ENCODE measurements around the gene ENO1.
A peak's percentile ranks its signal among the peaks of the same experiment; 100 is the strongest.
"Not testable (repeated sequence)": the region's sequence is repeated elsewhere in the genome, so short reads cannot be mapped to it uniquely, and the experiment has no call there.

The ENO1 gene

GRCh38 chr1:8841395-8841794 is 37.1 kb downstream of the ENO1 start:
- DNase-seq, result no peak

- no peak for DNase-seq
Observed at GRCh38 chr1:8839990-8840389, 38.5 kb downstream of the ENO1 start.

GRCh38 chr1:8835941-8836643 is 42.4 kb downstream of the ENO1 start:
- no peak for DNase-seq

- no peak for DNase-seq
Observed at GRCh38 chr1:8831340-8831739, 47.1 kb downstream of the ENO1 start.

- not testable (repeated sequence) for DNase-seq
Observed at GRCh38 chr1:8830732-8831131, 47.8 kb downstream of the ENO1 start.

GRCh38 chr1:8825985-8826481 is 52.5 kb downstream of the ENO1 start:
- peak; percentile 30 for DNase-seq

GRCh38 chr1:8823295-8823664 is 55.2 kb downstream of the ENO1 start:
- no peak for DNase-seq

- DNase-seq, result peak; percentile 92
Observed at GRCh38 chr1:8822373-8823294, 55.9 kb downstream of the ENO1 start.

- no peak for DNase-seq
Observed at GRCh38 chr1:8821084-8821483, 57.4 kb downstream of the ENO1 start.

- DNase-seq, result not testable (repeated sequence)
Observed at GRCh38 chr1:8818789-8819188, 59.7 kb downstream of the ENO1 start.

GRCh38 chr1:8818325-8818775 is 60.1 kb downstream of the ENO1 start:
- peak; percentile 62 for DNase-seq

- peak; percentile 65 for DNase-seq
Observed at GRCh38 chr1:8817412-8818324, 60.8 kb downstream of the ENO1 start, which contains the start of gene RERE. RERE (minus strand) TSS chr1:8817640.

- peak; percentile 34 for DNase-seq
Observed at GRCh38 chr1:8816831-8817411, 61.6 kb downstream of the ENO1 start.

GRCh38 chr1:8816264-8816663 is 62.2 kb downstream of the ENO1 start:
- DNase-seq, result peak; percentile 68

- DNase-seq, result no peak
Observed at GRCh38 chr1:8815582-8816151, 62.8 kb downstream of the ENO1 start.

GRCh38 chr1:8814865-8815264 is 63.6 kb downstream of the ENO1 start:
- DNase-seq, result no peak

- DNase-seq, result no peak
Observed at GRCh38 chr1:8813991-8814390, 64.5 kb downstream of the ENO1 start.

GRCh38 chr1:8813016-8813763 is 65.3 kb downstream of the ENO1 start:
- no peak for DNase-seq

GRCh38 chr1:8812081-8812480 is 66.4 kb downstream of the ENO1 start:
- no peak for DNase-seq
